Measurements from ENCODE around the gene TMEM45A. TPM values are rescaled to one million over a fixed set of nuclear protein-coding genes. Genes with fewer than 3 reads are reported as not detected.
"Not testable (repeated sequence)": the region's sequence is repeated elsewhere in the genome, so short reads cannot be mapped to it uniquely, and the experiment has no call there.

TMEM45A gene
- total RNA-seq, 1 donor from 2014 or later, result 9.2 TPM

DNA sequence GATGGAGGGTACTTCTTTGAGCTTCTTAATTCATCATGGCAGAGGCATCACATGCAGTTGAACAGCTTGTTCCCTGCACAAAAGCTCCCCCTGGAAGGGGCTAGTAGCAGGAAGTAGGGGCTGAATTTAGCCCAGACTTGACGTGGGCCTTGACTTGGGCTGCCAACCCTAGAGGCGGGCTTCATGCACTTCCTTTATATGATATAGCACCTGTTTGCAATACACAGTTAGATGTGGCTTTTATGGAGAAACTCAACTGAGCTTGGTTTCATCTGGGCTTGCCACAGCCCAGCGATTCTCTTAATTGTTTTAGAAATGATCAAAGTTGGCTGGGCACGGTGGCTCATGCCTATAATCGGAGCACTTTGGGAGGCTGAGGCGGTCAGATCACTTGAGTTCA is 83.3 kb downstream of the TMEM45A start:
- no peak for DNase-seq (ENCODE audit: low spot score)

DNA sequence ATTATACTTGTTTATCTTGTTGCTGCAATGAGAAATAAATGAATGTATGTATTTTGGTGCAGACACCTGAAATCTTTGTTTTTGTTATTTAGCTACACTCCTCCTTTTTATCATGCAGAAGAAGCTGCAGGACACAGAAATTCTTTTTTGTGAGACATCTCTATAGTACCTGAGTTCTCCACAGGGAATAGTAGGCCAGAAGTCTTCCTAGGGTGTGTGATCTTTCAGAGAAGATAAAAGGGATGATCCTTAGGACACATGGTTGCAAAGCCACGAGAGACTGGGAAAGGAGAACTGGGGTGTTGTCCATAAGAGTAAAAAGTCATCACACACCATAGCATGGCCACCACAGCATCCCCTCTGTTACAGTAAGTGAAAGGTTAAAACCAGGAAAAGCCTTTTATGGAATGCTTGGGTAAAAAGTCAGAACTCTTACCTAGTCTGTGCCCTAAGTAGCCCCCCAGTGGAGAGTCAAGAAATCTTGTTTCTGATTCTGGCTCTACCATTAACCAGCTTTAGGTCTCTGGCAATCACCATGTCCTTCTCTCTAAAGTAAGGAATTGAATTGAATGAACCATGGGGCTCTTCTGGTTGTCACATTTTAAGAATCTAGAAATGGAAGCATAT is 85.1 kb downstream of the TMEM45A start:
- no peak for DNase-seq (ENCODE audit: low spot score)

DNA sequence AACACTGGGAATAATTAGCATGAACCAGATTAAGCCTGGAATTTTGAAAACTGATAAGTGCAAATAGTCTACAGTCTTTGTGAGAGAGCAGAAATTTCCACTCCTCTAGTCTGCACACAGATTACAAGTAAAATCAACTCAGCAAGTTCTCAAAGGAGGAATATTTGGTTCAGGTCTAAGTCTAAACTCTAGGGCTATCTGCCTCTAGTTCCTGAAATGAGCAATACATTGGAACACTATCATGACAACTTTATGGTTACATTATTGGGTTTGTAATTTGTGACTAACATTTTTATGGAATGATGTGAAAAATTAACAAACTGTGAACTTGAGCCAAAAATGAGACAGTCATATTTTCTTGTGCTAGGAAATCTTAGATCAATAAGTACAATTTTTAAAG is 86.2 kb downstream of the TMEM45A start:
- no peak for DNase-seq (ENCODE audit: low spot score)

DNA sequence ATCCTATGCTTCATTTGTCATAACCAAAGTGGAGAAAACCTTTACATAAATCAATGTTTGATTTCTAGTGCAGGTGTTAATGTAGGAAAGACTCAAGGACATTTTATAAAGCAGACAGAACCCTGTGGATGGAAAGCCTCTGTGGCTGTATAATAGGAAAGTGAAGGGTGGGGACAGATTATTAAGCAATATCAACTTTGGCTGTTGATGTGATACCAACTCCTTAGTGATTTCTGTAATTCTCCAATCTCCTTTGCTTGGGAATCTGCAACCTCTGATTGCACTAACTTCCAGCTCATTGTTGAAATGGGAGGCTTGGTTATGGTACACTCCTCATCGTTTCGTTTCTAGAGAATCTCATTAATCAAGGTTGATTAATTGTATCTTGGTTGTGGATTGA is 87.7 kb downstream of the TMEM45A start:
- no peak for DNase-seq (ENCODE audit: low spot score)

DNA sequence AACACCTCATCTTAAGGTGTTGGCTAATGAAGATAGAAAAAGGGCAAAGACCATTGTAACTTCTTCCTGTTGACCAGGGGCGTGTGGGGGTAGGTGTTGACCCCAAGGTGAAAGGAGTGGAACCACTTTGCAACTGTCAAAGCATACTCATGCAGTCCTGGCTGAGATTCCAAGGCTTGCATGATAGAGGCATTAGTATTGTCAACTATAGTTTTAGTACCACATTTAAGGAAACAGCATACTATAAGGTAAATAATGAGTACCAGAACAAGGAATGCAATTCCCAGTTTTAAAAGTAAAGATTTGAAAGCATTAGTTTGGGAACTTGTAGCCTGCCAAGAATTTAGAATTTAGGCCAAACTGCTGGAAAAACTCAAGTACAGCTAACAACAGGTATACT is 89.2 kb downstream of the TMEM45A start:
- no peak for DNase-seq (ENCODE audit: low spot score)

DNA sequence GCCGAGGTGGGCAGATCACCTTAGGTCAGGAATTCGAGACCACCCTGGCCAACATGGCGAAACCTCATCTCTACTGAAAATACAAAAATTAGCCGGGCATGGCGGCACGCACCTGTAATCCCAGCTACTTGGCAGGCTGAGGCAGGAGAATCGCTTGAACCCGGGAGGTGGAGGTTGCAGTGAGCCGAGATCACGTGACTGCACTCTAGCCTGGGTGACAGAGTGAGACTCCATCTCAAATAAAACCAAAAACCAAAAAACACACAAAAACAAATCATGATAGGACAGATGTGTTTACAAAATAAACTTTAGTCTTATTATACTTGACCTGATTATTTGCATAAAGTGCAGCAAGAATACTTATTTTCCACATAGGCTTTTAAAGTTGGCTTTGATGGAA is 89.7 kb downstream of the TMEM45A start:
- not testable (repeated sequence) for DNase-seq (ENCODE audit: low spot score)

DNA sequence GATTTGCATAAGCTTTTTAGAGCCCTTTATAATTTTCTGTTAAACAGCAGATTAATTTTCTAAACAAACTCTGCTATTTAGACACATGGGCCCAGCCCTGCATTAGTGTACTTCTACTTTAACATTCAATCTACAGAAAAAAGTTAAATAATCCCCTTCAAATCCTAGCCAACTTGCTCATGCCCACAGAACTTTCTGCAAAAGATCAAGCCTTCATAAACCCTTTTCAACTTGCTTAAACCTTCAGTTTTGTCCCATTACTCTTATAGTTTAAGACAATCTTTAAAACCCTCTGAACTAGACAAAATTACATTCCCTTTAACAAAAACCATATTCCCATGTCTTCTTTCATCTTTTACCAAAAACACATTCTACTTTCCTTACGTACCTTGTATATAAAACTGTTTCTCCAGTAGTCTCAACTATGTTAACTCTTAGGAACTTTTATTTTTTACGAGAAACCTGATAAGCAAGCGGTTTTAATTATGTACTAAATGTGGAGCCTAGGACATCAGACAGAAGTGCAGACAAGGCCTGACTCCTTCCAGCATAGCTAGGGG is 91.8 kb downstream of the TMEM45A start:
- DNase-seq (ENCODE audit: low spot score), result no peak

DNA sequence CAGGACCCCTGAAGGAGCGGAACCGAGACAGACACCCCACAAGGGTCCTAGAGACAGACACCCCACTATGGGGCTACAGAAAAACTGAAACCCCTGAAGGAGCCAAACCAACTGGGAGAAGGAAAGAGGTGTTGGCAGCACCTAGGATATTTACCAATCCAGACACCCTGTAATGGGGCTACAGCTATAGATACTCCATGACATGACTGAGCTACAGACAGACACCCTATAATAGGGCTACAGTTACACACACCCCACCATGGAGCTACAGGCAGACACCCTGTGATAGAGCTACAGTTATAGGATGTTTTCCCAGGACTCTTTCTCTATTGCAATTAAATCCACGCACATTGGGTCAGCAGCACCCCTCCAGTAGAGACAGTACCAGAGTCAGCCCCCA is 94.4 kb downstream of the TMEM45A start:
- no peak for DNase-seq (ENCODE audit: low spot score)

DNA sequence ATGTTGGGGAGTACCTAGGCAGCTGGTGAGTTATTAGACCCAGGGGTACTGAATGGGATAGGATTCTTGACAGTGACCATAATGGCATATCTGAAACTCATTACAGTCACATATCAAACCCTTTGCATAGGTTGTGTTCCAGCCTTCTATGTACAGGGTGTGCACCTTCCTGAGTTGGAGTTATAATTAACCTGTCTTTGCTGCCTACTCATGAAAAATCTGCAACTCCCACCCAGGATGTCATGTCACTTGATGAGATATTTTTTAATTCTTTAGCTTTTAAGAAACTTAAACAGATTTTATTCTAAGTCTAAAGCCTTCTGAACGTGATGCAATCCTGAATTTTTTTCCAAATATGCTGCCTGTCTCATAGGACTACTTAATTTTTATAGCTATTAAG is 95.8 kb downstream of the TMEM45A start:
- DNase-seq (ENCODE audit: low spot score), result no peak

DNA sequence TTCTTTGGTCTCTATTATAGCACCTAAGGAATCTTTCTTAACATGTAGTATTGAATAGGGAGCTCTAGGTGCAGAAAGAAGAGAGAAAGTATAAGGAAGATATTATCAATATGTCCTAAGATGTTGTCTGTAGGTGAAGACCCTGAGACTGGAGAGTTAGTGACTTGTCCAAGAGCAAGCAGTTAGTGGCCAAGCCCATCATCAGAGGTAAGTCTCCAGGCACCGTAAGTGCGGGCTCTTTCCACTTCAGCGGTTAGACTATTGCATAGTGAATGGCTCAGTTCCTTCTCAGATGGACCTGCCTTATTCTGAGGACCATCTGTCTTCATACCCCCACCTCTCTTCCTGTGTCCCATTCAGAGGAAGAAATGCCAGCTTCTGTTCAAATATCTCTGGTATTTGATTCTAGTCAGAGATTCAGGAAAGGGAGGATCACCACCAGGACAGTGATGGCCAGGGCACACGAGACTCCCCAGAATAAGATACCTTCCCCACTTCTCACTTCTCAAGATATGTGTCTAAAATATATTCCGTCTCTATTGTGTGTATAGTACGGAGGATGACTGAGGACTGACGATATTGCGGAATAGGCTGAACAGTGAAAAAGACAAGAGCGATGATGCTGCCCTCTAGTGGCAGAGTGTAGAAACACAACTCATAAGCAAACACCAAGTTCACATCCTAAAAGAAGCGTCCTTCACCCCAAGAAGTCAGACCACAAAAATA is 97.9 kb downstream of the TMEM45A start:
- peak; percentile 73 for DNase-seq (ENCODE audit: low spot score)

DNA sequence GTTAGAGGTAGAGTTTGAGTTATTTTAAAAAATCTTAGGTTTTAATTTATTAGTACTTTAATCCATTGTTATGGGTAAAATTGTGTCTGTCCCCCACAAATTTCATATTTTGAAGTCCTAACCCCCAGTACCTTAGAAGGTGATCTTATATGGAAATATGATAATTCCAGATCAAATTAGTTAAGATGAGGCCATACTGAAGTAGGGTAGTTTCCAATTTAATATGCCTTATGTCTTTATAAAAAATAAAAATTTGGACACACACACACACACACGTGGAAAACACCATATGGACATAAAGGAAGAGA is 98.4 kb downstream of the TMEM45A start:
- no peak for DNase-seq (ENCODE audit: low spot score)

DNA sequence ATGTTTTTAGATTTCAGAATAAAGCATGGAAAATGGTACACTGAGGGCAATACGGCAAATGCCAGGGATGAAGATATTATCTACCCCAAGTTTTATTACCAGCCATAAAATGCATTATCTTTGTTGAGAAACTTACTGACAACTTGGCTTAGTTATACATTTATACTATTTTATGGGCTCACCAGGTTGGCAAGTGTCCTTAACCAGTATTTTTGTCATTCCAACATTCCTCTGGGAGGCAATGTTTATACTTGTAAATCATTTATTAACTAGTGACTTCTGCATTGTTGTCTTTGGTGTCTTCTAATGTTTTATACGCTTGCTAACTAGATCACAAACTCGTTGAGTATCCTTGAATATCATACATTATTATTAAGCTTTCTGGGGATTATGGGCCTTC is 99.0 kb downstream of the TMEM45A start:
- no peak for DNase-seq (ENCODE audit: low spot score)

DNA sequence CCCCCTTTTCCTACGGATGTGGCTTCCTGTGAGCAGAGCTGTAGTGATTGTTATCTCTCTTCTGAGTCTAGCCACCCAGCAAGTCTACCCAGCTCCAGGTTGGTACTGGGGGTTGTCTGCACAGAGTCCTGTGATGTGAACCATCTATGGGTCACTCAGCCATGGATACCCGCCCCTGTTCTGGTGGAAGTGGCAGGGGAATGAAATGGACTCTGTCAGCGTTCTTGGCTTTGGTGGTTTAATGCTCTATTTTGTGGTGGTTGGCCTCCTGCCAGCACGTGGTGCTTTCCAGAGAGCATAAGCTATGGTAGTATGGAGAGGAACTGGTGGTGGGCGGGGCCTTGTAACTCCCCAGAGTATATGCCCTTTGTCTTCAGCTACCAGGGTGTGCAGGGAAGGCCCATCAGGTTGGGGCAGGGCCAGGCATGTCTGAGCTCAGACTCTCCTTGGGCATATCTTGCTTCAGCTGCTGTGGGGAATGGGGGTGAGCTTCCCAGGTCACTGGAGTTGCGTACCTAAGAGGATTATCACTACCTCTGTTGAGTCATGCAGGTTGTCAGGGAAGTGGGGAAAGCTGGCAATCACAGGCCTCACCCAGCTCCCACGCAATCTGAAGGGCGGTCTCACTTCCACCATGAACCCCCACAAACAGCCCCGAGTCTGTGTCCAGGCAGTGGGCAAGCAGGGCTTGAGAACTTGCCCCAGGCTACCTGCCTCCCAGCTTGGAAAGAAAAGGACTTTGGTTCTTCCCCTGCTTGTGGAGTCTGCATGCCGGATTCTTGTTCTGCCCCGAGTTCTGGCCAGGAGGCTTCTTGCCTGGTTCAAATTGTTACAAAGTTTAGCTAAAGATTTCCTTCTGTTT is 108.0 kb downstream of the TMEM45A start:
- DNase-seq (ENCODE audit: low spot score), result no peak

DNA sequence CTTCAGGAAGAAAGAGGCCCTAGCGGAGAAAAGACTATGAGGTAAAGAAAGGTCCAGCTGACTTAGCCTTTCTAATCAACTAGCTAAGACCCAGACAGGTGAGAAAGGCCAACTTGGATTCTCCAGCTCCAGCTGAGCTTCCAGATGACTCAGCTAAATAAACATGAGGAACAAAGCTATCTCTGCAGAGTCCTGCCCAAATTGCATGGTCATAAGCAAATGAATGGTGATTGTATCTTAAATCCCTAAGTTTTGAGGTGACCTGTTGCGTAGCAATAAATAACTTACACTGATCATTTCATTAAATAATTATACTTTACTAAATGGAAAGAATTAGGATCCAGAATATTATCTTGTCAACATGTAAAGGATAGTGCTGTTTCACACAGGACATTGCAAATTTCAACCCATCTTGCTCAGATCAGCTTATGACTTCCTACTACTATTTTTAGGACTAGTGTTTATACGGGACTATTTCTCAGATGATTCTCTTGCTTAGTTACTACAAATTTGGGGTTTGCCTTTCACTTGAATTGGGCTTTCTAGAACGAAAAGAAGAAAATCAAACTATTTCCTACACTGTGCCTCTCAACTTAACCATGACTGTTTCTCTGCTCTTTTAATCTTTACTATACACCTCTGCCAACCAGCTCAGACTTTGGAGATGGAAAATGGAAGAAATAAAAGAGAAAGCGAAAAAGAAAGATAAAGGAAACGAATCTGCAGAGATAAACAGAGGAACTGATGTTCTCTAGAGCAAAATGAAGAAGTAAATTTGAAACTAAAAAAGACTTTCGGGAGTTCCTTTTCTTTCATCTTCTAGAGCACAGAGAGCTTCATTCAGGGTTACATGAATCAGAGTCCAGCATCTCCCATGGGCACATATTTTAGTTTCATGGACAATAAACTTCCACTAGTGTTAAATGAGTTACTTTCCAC is 110.4 kb downstream of the TMEM45A start:
- no peak for DNase-seq (ENCODE audit: low spot score)

DNA sequence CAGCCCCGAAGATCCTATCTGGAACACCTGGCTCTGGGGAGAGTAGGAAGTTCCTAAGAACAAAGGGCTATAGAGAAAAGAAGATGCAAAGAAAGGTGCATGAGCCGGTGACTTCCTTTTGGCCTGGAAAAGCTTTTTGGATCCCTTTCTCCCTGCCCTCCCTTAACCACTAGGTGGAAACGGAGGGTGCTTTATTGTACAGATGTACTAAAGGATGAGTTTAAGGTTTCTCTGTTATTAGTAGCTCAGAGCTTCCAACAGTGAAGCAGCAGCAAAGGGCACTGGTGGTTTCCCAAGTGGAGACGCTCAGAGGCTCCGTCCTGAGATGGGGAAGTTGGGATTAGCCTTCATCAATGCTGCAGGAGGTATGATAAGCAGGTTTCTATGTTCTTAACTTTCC is 111.0 kb downstream of the TMEM45A start:
- DNase-seq (ENCODE audit: low spot score), result no peak

DNA sequence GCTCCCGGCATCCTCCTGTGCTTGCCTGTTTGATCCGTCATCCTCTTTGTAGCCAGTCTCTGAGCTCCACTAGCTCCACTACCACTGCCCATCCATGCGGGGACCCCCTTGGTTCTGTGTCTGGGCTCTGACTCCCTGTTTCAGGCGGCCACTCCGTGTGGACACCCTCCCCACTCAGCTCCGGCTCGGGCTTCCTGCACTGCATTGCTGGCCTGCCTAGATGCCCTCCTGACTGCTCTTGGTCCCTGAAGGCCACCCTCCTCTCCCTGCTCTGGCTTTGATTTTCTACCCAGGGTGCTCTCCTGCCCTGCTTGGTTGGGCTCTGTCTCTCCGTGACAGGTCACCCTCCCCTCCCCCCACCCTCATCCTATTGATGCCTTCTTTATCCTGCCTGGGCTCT is 112.9 kb downstream of the TMEM45A start:
- DNase-seq (ENCODE audit: low spot score), result no peak

DNA sequence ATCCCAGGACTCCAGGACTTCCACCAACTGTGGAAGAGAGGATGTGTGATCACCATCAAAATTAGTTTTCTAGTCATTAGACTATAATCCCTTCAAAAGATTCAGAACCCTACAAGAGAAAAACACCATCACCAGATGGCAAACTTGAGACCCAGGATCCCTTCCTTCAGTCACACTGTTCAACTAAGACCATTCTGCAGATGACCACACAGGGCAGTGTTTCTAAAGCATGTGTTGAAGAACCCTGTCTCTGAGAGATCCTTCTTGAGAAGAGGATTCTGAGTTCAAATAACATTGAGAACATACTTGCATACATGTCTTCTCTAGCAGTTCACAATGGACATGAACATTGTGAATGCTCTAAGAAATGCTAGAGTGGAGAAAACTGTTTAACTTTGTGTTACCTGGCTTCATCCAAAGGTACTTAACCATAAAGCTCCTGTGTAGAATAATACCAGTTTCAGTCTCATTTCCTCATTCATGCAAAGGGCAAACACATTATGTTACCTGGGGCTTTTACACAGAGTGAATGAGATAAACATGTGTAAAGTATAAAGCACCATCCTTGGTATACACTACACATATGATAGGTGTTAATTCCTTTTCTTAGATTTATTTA is 114.6 kb downstream of the TMEM45A start:
- DNase-seq (ENCODE audit: low spot score), result no peak

DNA sequence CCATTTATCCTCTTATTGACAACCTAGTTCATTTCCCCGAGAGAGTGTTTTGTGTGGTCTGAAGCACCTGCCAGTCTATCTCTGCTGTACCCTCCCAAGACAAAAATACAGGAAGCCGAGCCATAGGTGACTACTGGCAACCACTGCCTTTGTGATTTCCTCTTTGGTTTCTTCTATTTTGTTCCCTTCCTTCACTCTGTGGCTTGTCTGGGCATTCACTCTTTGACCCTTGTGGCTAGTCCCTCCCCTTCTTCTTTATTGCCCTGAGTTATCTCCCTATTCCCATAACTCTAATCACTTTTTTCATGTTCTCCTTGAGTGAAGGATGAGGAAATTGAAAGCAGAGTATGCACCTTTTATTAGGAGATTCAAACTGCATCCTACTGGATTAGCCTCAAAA is 116.9 kb downstream of the TMEM45A start, which contains the start of gene ADGRG7:
Gene ADGRG7, plus strand, starts transcription at position 297 of the 400 bp plus-strand sequence. CDS start 256 bp downstream, outside the sequence.
- DNase-seq (ENCODE audit: low spot score), result no peak

DNA sequence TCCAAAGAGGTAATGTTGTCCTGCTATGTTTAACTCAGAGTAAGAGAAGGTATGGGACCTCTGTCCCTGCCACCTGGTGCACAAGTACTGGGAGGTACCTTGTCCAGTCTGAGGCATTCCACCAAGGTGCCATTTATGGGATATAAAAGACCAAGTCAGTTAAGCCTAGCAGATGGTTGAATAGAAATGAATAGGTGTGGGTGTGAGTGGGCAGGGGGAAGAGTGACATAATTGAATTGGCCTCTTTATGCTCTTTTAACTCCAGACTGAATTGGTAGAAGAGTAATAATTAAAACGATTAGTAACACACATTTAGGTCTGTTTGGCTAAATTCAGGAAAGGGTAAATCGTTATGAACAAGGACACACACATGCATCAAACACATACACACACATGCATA is 117.5 kb downstream of the TMEM45A start:
- no peak for DNase-seq (ENCODE audit: low spot score)

DNA sequence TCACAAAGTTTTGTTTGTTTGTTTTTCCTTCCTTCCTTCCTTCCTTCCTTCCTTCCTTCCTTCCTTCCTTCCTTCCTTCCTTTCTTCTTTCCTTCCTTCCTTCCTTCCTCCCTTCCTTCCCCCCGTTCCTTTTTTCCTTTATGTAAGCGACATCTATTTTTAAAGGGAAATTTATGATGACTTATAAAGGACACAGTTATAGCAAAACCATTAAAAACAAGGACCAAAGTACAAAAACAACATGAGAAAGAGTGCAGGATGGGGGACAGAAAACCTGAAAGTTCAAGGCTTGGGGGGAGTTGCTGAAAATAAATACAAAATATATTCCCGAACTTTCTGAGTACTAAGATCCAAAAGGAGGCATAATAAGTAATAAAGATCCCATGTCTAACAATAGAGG is 118.8 kb downstream of the TMEM45A start:
- DNase-seq (ENCODE audit: low spot score), result no peak
